Spleen (tissue), 7 donors: Measurements from ENCODE around the gene CDKL1.

Experiments
- CTCF ChIP-seq, 11 experiments: fragments of 200-600 bp in 7 of 11; fragments of 450-650 bp in 4 of 11; sonication (generic) in 4 of 11; IDR thresholded peaks in 8 of 11; conservative IDR thresholded peaks in 3 of 11; 1 replicate in 7 of 11; 2 replicates in 4 of 11; pipeline versions ENCODE4 v1.4.0 to v1.8.0; 2016 to 2021; ENCODE audit warnings: antibody characterized with exemption in 11 of 11, inconsistent platforms in 4 of 11, mild to moderate bottlenecking in 1 of 11
- POLR2AphosphoS5 ChIP-seq, 3 donors: sonication (generic); formaldehyde crosslinking; IDR thresholded peaks; one replicate each; pipeline ENCODE4 v1.5.1; 2017; ENCODE audit warnings: antibody characterized with exemption in 3 of 3
- donor health status: DM: no; HTN: no; CAD: no; lungs with moderate emphysema.
- donor health status: DM: no; HTN: no; CAD: no.
- donor health status: DM: no; HTN: no; CAD: no.

GRCh38 chr14:50333014-50333509 lies 63.6 kb downstream of the CDKL1 start:
- TF ChIP-seq CTCF (IDR thresholded peaks at IDR 0.05 in 8 of 11, conservative IDR thresholded peaks at IDR 0.05 in 3 of 11), result no peak
- no peak for TF ChIP-seq POLR2AphosphoS5 (IDR thresholded peaks at IDR 0.05)
